ENCODE data around the gene OASL. TPM values are rescaled to one million over a fixed set of nuclear protein-coding genes. Genes with fewer than 3 reads are reported as not detected.
"Not testable (repeated sequence)": the region's sequence is repeated elsewhere in the genome, so short reads cannot be mapped to it uniquely, and the experiment has no call there.

The OASL gene
- total and polyA plus RNA-seq, 10 of the 15 experiments (the other 5 are each of a cell fraction or from before 2014, with no cell fraction given): 2.3 to 9.1 (median 2.7) TPM

- SMC1A ChIA-PET (ENCODE audit: uncharacterized antibody, unreplicated experiment): interaction anchor here (0.8 to 1.2 kb wide), 4 partner anchors 18 to 127 kb away, joined by 3 to 4 read pairs (median 3); no protein-coding TSS in a partner anchor
These were observed 38.4 kb upstream of the OASL start for GRCh38 chr12:121077440-121077839.

GRCh38 chr12:121075911-121076310, 36.9 kb upstream of the OASL start:
- H3K9ac ChIP-seq (ENCODE audit: control insufficient read depth, insufficient read depth, low read length); DNase-seq (ENCODE audit: low read depth, low spot score); in situ Hi-C loops (cut with MboI); ATAC-seq; H3K79me2 ChIP-seq (ENCODE audit: control insufficient read depth, insufficient read depth, low read length); H3K4me3 ChIP-seq; CTCF ChIA-PET; intact Hi-C loops (cut with micrococcal nuclease; ENCODE audit: unreplicated experiment); H3K9me3 ChIP-seq (replicated peaks; ENCODE audit: control insufficient read depth, insufficient read depth, low read length); H3K27ac ChIP-seq (ENCODE audit: control insufficient read depth, insufficient read depth); H2AFZ ChIP-seq (ENCODE audit: control insufficient read depth, low read depth, low read length); H3K4me2 ChIP-seq (ENCODE audit: control insufficient read depth, insufficient read depth); POLR2A ChIA-PET; H3K27me3 ChIP-seq (replicated peaks in 1 of 2; ENCODE audit: control insufficient read depth in 2 of 2, insufficient read depth in 2 of 2, low read length in 1 of 2); H4K20me1 ChIP-seq (ENCODE audit: control insufficient read depth, insufficient read depth); RAD21 ChIA-PET (ENCODE audit: unreplicated experiment); FAIRE-seq; BruUV-seq (replicated peaks); H3K36me3 ChIP-seq (ENCODE audit: control insufficient read depth in 2 of 2, insufficient read depth in 2 of 2, low read length in 1 of 2); SMC1A ChIA-PET (ENCODE audit: uncharacterized antibody, unreplicated experiment); H3K4me1 ChIP-seq (ENCODE audit: control insufficient read depth, insufficient read depth, low read length): not testable (repeated sequence)
- 79% methylated on average over 18 of the region's 33 CpGs for WGBS (ENCODE audit: insufficient coverage, insufficient replicate concordance, low lambda C conversion rate, missing lambda C conversion rate)

More at GRCh38 chr12:121077440-121077839, 38.4 kb upstream of the OASL start:
- H3K27me3 ChIP-seq (replicated peaks in 1 of 2; ENCODE audit: control insufficient read depth in 2 of 2, insufficient read depth in 2 of 2, low read length in 1 of 2); H3K9ac ChIP-seq (ENCODE audit: control insufficient read depth, insufficient read depth, low read length); H3K79me2 ChIP-seq (ENCODE audit: control insufficient read depth, insufficient read depth, low read length); ATAC-seq; H3K9me3 ChIP-seq (replicated peaks; ENCODE audit: control insufficient read depth, insufficient read depth, low read length); H4K20me1 ChIP-seq (ENCODE audit: control insufficient read depth, insufficient read depth); H3K36me3 ChIP-seq (ENCODE audit: control insufficient read depth in 2 of 2, insufficient read depth in 2 of 2, low read length in 1 of 2); H3K4me2 ChIP-seq (ENCODE audit: control insufficient read depth, insufficient read depth); H3K4me3 ChIP-seq; H2AFZ ChIP-seq (ENCODE audit: control insufficient read depth, low read depth, low read length); in situ Hi-C loops (cut with MboI); H3K27ac ChIP-seq (ENCODE audit: control insufficient read depth, insufficient read depth); H3K4me1 ChIP-seq (ENCODE audit: control insufficient read depth, insufficient read depth, low read length); intact Hi-C loops (cut with micrococcal nuclease; ENCODE audit: unreplicated experiment); FAIRE-seq; POLR2A ChIA-PET; BruUV-seq (replicated peaks); RAD21 ChIA-PET (ENCODE audit: unreplicated experiment); DNase-seq (ENCODE audit: low read depth, low spot score): not testable (repeated sequence)
- CTCF ChIA-PET: interaction anchor here (0.7 kb wide), 1 partner anchor 16 kb away, joined by 3 read pairs; no protein-coding TSS in a partner anchor
- 88% methylated on average over 1 of the region's 3 CpGs for WGBS (ENCODE audit: insufficient coverage, insufficient replicate concordance, low lambda C conversion rate, missing lambda C conversion rate)

Data from GM12878 (cell line).